ENCODE data around the gene CGRRF1.

DNA sequence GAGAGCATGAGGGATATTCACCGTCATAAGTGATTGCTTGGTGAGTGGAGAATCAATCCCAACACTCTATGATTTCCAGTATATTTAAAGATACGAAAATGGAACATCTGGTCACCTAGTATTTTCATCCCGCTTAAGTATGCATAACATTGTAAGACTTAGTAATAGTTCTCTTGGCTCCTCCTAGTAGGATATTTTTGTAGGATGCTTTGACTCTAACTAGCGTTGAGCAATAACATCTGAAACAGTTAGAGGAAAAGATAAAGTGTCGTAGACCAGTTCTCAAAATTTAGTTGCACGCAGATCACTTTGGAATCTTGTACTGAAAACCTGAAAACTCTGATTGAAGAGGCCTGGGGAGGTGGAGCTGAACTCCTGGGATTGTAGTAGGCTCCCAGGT is 64.8 kb downstream of the CGRRF1 start:
- TF ChIP-seq SMC3 (IDR thresholded peaks at IDR 0.05; ENCODE audit: borderline replicate concordance, low read length) (no peak), POLR2A (IDR thresholded peaks at IDR 0.05; ENCODE audit: low read depth, low read length) (no peak), ETV6 (conservative IDR thresholded peaks at IDR 0.05 in 1 of 2, IDR thresholded peaks at IDR 0.05 in 1 of 2; ENCODE audit: borderline replicate concordance in 1 of 2, low read depth in 1 of 2) (no peak), SREBF2 (IDR thresholded peaks at IDR 0.05; ENCODE audit: low read length) (no peak), TAF1 (IDR thresholded peaks at IDR 0.05; ENCODE audit: borderline replicate concordance, low read depth, low read length) (no peak), CEBPB (IDR thresholded peaks at IDR 0.05; ENCODE audit: borderline replicate concordance in 1 of 2, low read depth in 2 of 2, low read length in 2 of 2) (no peak), EP300 (IDR thresholded peaks at IDR 0.05; ENCODE audit: borderline replicate concordance in 1 of 2, control insufficient read depth in 1 of 2, low read depth in 2 of 2, low read length in 2 of 2) (no peak), CREM (IDR thresholded peaks at IDR 0.05; ENCODE audit: low read depth) (no peak), STAT1 (conservative IDR thresholded peaks at IDR 0.05) (no peak), BHLHE40 (IDR thresholded peaks at IDR 0.05; ENCODE audit: borderline replicate concordance in 1 of 2, low read depth in 2 of 2, low read length in 1 of 2) (no peak), JUND (IDR thresholded peaks at IDR 0.05; ENCODE audit: low read depth, low read length) (no peak)
- TF ChIP-seq, protein P1, sequence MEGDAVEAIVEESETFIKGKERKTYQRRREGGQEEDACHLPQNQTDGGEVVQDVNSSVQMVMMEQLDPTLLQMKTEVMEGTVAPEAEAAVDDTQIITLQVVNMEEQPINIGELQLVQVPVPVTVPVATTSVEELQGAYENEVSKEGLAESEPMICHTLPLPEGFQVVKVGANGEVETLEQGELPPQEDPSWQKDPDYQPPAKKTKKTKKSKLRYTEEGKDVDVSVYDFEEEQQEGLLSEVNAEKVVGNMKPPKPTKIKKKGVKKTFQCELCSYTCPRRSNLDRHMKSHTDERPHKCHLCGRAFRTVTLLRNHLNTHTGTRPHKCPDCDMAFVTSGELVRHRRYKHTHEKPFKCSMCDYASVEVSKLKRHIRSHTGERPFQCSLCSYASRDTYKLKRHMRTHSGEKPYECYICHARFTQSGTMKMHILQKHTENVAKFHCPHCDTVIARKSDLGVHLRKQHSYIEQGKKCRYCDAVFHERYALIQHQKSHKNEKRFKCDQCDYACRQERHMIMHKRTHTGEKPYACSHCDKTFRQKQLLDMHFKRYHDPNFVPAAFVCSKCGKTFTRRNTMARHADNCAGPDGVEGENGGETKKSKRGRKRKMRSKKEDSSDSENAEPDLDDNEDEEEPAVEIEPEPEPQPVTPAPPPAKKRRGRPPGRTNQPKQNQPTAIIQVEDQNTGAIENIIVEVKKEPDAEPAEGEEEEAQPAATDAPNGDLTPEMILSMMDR (IDR thresholded peaks at IDR 0.05 in 2 of 3, conservative IDR thresholded peaks at IDR 0.05 in 1 of 3; ENCODE audit: control insufficient read depth in 2 of 3, extremely low read depth in 1 of 3, insufficient read depth in 1 of 3, low read depth in 3 of 3, low read length in 3 of 3), result no peak
- TF ChIP-seq, protein P2, sequence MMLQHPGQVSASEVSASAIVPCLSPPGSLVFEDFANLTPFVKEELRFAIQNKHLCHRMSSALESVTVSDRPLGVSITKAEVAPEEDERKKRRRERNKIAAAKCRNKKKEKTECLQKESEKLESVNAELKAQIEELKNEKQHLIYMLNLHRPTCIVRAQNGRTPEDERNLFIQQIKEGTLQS (IDR thresholded peaks at IDR 0.05; ENCODE audit: borderline replicate concordance, extremely low read depth, low read depth, low read length), result no peak

Data from GM12878 (cell line).